AG09319 (cell line): Measurements from ENCODE around the gene PARP15.

Experiments used
- DNase-seq: peaks from one replicate; pipeline ENCODE4 v3.0.0-alpha.2; 2010; ENCODE audit warnings: low read depth; ENCODE audit errors: extremely low read depth
- CTCF ChIP-seq: IDR thresholded peaks from 2 replicates; pipeline ENCODE4 v1.5.1; 2011; ENCODE audit warnings: low read depth, mild to moderate bottlenecking, inconsistent platforms, low read length, moderate library complexity

PARP15 gene

DNA sequence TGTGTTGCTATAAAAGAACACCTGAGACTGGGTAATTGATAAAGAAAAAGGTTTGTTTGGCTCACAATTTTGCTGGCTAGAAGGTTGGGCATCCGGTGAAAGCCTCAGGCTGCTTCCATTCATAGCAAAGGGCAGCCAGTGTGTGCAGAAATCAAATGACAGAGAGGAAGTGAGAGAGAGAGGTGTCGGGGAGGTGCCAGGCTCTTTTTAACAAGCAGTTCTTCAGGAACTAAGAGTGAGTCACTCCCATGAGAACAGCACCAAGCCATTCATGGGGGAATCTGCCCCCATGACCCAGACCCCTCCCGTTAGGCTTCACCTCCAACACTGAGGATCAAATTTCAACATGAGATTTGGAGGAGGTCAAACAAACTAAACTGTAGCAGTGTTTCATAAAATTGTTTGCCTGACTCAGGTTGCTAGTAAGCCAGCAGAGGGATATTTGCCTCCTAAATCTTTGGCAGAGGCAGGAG is 4.5 kb upstream of the PARP15 start:
- TF ChIP-seq CTCF: no peak
- no peak for DNase-seq

DNA sequence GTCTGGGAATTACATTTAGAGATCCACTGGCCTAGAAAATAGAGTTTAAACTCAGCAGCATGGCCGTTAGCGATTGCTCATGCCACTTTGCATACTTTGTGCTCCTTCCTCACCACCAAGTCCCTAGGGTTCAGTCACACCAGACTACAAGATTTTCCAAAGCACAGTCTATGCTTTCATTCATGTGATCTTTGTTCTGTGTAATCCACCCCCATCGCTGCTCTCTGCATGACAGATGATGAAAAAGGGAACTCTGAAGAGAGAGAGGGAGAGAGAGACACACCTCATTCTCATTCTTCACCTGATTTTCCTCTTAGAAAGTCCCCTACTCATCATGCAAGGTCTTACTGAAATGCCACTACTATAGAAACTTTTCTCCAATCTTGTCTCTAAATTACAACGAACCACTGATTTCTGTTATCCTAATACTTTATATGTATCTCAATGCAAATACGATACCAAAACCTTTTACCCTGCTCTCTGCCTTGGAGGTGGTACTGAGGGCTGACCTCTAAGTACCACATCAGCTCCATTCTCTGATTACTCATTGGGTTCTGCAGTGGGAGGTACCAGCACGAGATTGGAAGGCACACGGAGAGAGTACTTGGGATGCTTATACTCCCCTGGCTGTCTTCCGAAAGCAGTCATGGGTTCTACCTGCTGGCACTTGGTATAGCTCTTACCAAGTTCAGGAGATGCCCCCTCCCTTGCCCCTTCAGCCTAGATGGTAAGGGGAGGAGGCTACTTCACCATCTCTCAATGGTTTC is 1.1 kb upstream of the PARP15 start:
- TF ChIP-seq CTCF: no peak
- DNase-seq: no peak

DNA sequence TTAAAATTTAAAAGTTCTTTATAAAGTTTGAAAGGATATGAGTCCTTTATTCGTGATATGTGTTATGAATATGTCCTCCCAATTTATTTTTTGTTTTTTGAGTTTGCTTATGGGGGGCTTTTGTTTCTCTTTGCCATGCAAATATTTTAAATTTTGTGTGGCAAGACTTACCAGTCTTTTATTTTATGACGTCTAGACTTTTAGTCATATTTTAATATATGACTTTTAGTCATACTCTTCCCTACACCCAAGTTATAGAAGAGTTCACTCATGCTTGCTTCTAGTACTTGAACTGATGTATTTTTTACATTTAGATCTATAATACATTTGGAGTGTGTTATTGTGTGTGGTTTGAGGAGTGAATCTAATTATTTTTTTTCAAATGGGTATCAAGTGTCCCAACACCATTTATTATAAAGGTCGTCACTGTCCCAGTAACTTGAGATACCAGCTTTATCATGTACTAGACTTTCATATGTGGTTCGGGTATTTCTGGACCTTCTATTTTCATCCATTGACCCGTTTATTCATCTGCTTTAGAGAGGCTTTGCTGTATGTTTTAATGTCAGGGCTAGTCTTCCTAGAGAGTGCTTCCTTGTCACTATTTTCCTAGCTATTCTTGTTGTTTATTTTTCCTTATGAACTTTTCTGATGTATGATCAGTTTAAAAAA is 755 bp downstream of the PARP15 start:
- TF ChIP-seq CTCF: no peak
- DNase-seq: no peak

DNA sequence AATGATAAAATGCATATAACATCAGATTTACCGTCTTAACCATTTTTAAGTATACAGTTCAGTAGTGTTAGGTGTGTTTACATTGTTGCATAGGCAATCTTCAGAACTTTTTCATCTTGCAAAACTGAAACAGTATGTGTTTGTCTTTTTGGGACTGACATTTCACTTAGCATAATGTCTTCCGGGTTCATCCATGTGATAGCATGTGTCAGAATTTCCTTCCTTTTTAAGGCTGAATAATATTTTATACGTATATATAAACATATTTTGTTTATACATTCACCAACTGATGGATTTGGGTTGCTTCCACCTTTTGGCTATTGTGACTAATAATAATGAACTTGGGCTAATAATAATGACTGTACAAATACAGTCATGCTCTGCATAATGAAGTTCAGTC is 3.0 kb downstream of the PARP15 start:
- no peak for DNase-seq
- no peak for TF ChIP-seq CTCF

GRCh38 chr3:122581622-122582021 is 4.2 kb downstream of the PARP15 start:
- TF ChIP-seq CTCF: no peak

DNA sequence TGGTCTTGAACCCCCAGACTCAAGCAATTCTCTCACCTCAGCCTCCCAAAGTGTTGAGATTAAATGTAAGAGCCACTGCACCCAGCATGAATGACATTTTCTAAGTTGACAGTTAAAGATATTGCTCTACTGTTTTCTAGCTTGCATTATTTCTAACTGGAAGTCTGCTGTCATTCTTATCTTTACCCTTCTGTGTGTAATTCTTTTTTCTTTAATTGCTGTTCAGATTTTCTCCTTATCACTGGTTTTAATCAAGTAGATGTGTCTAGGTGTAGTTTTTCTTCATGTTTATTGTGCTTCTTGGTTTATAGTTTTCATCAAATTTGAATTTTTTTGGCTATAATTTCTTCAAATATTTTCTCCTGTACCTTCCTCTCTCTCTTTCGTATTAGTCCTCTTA is 4.9 kb downstream of the PARP15 start:
- no peak for DNase-seq
- TF ChIP-seq CTCF: no peak

More at GRCh38 chr3:122581622-122582021, 4.2 kb downstream of the PARP15 start:
- no peak for DNase-seq

DNA sequence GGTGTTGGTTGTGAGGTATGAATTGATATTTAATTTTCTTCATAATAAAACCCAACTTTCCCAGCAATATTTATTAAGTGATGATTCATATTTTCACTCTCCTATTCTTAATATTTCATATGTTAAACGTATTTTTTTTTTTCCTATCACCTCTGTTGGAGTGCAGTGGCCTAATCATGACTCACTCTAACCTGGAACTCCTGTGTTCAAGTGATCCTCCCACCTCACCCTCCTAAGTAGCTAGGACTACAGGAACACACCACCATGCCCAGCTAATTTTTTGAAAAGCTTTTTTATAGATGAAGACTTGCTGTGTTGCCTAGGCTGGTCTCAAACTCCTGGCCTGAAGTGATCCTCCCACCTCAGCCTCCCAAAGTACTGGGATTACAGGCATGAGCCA is 8.6 kb downstream of the PARP15 start:
- TF ChIP-seq CTCF: no peak
- no peak for DNase-seq
